T-helper 2 cell (primary cell): ENCODE data around the gene VPS11.
"Not testable (repeated sequence)": the region's sequence is repeated elsewhere in the genome, so short reads cannot be mapped to it uniquely, and the experiment has no call there.

Source experiments
- DNase-seq, 5 experiments: peaks; one replicate each; pipeline versions ENCODE4 v3.0.0 to v3.0.0-alpha.2; 2012 to 2022

Gene VPS11

GRCh38 chr11:119038884-119039283, 28.7 kb upstream of the VPS11 start:
- DNase-seq, result no peak

- DNase-seq, result not testable (repeated sequence)
Observed at GRCh38 chr11:119039471-119039870, 28.1 kb upstream of the VPS11 start.

GRCh38 chr11:119041821-119042514, 25.6 kb upstream of the VPS11 start:
- no peak for DNase-seq

GRCh38 chr11:119042927-119043326, 24.7 kb upstream of the VPS11 start:
- DNase-seq, result no peak

GRCh38 chr11:119044708-119045107, 22.9 kb upstream of the VPS11 start:
- DNase-seq, result no peak

GRCh38 chr11:119046489-119046888, 21.1 kb upstream of the VPS11 start:
- DNase-seq, result no peak

GRCh38 chr11:119047205-119047604, 20.4 kb upstream of the VPS11 start:
- DNase-seq, result no peak

- DNase-seq, result no peak
Observed at GRCh38 chr11:119048644-119049043, 19.0 kb upstream of the VPS11 start.

GRCh38 chr11:119049081-119049480, 18.5 kb upstream of the VPS11 start:
- no peak for DNase-seq

- peak in 3 of 5 experiments; percentile 20 to 35 (median 21) for DNase-seq
Observed at GRCh38 chr11:119051440-119052162, 16.0 kb upstream of the VPS11 start.

GRCh38 chr11:119052163-119052814, 15.3 kb upstream of the VPS11 start:
- no peak for DNase-seq

- DNase-seq, result no peak
Observed at GRCh38 chr11:119054418-119054817, 13.2 kb upstream of the VPS11 start.

- DNase-seq, result peak in 1 of 5 experiments; percentile 62
Observed at GRCh38 chr11:119055901-119056300, 11.7 kb upstream of the VPS11 start.

GRCh38 chr11:119056421-119056999, 11.1 kb upstream of the VPS11 start:
- DNase-seq, result peak; percentile 25 to 58 (median 50)

- DNase-seq, result peak; percentile 98 to 99 (median 98)
Observed at GRCh38 chr11:119057000-119057769, 10.4 kb upstream of the VPS11 start, which contains the start of gene HYOU1. Gene HYOU1 (minus strand): TSS chr11:119057205. CDS start chr11:119056160, 1,045 bp downstream.

GRCh38 chr11:119059128-119059527, 8.5 kb upstream of the VPS11 start:
- DNase-seq, result not testable (repeated sequence)

GRCh38 chr11:119061256-119061655, 6.4 kb upstream of the VPS11 start:
- DNase-seq, result no peak

GRCh38 chr11:119062779-119063178, 4.8 kb upstream of the VPS11 start:
- no peak for DNase-seq

GRCh38 chr11:119065369-119065768, 2.2 kb upstream of the VPS11 start:
- peak in 2 of 5 experiments; percentile 23 to 80 for DNase-seq

GRCh38 chr11:119077839-119078238, 10.2 kb downstream of the VPS11 start:
- DNase-seq, result no peak

- no peak for DNase-seq
Observed at GRCh38 chr11:119078675-119079420, 11.2 kb downstream of the VPS11 start.
